Stimulated activated CD8-positive, alpha-beta memory T cell treated with anti-CD3 and anti-CD28 coated beads, Interleukin-4, amount 100 ng/mL, for 24 hours (primary cell): ENCODE data around the gene IGFALS.

ENCODE experiments used
- DNase-seq: peaks from one replicate; pipeline ENCODE4 v3.0.0-alpha.2; 2020; ENCODE audit warnings: low read depth

Gene IGFALS

GRCh38 chr16:1789643-1790045 is 3.9 kb downstream of the IGFALS start:
- DNase-seq = no peak

- DNase-seq = no peak
Observed at GRCh38 chr16:1788708-1789100, 4.8 kb downstream of the IGFALS start.

DNA sequence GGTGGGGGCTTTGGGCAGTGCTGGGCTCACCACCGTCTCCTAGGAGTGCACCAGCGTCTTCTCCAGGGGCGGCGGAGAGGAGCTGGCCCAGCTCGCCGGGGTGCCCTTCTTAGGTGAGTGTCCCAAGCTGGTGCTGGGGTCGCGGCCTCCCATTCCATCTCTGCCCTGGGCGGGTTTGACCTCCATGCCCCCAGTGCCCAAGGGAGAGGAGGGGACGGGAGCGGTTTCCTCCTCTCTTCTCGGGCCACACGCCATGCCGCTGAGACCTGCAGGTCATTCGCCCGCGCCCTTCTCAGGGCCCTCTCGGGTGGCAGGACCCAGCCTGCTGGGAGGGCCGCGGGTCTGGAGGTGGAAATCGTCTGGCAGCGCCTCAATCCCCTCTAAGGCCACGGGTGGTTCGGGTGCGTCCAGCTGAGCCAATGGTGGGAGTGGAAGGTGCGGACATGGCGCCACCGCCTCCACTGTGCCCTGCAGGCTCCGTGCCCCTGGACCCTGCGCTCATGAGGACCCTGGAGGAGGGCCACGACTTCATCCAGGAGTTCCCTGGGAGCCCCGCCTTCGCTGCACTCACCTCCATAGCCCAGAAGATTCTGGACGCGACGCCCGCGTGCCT is 5.3 kb downstream of the IGFALS start:
- DNase-seq = no peak

DNA sequence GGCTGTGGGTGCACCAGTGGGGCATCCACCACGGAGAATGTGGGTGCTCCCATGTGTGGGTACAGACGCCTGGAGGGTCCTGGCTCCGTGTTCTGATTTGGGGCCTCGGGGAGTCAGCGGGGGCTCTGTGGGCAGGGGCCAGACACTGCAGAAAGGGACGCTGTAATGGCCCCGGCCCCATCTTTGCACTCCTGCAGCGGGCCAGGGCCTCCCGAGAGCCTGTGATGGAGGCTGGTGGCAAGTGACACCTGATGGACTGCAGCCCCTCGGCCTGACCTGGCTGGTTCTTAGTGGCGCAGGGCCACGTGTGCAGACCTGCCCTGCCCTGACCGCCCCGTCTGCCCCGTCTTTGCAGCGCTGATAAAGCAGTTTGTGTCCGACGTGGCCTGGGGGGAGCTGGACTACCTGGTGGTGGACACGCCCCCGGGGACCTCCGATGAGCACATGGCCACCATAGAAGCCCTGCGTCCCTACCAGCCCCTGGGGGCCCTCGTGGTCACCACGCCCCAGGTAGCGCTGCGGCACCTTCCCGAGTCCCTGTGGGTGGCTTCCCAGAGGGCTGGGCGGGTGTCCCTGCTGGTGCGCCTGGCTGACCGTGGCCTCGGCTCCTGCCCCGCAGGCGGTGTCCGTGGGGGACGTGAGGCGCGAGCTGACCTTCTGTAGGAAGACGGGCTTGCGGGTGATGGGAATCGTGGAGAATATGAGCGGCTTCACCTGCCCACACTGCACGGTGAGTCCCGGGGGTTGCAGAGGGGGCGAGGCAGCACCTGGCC is 6.0 kb downstream of the IGFALS start:
- DNase-seq = no peak

DNA sequence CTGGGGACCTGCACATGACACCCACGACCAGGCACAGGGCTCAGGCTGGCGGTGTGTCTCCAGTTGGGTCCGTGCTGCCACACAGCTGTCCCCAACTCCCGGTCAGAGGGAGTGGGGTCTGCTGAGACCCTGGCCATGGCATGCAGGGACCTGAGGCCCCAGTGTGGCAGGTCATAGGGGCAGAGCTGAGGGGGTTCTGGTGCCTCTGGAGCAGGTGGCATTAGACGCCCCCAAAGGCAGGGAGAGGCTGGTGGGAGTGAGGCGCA is 6.5 kb downstream of the IGFALS start:
- no peak for DNase-seq

GRCh38 chr16:1786242-1787055 is 7.1 kb downstream of the IGFALS start:
- DNase-seq = no peak

DNA sequence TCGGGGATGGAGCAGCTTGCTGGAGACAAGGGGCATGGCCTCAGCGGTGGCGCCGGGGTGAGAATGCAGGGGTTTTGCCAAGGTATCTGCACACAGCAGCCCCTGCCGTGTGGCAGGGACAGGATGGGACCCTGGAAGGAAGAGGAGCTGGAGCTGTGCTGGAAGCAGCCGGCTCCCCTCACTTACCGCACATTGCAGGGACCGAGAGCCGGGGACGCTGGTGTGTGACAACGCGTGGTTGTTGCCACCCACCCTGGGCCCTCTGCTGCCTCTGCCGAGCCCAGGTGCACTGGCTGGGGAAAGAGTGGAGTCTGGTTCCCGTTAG is 7.7 kb downstream of the IGFALS start:
- DNase-seq = no peak

- no peak for DNase-seq
Observed at GRCh38 chr16:1784977-1785845, 8.3 kb downstream of the IGFALS start.

DNA sequence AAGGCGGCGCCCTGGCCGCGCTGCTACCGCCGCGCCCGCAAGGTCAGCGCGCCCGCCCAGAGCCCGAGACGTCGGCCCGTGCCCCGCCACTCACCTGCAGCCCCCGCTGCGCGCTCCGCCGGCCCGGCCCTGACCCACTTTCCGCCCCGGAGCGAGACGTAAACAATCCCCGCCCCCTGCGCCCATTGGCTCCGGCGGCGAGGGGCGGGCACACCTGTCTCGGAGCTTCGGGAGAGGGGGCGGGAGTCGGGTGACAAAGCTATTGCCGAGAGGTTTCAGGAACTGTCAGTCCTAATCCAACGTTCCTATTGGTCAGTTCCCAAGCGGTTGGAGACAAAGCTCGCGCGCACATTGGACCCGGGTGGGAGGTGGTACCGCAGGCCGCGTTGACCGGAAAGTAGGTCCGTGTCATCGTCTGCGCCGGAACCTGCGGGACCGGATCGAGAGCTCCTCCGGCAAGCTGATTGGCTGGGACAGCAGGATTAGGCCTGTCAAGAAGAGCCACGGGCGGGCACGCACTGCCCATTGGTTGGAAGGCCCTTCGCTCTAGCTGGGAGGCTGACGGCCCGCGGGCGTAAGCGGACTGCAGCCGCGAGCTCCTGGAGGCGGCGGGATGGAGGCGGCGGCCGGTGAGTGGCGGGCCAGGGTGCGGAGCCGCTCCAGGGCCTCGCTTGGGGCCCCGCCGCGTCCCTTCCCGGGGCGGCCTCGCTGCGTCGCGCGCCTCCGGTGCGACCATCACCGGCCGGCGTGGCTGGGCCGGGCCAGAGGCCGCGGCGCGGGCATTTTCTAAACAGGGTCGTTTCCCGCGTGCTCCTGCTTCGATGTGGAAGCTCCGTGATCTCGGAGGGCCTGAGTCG is 10.9 kb downstream of the IGFALS start, which contains the start of the genes NUBP2 and SPSB3:
Gene NUBP2, plus strand, starts transcription at position 553 of the 857 bp plus-strand sequence. Its CDS starts 61 bp downstream, at position 614.
Gene SPSB3, minus strand, starts transcription at position 164 of the 857 bp plus-strand sequence. CDS start 1,088 bp downstream, outside the sequence.
- peak; percentile 96 for DNase-seq

DNA sequence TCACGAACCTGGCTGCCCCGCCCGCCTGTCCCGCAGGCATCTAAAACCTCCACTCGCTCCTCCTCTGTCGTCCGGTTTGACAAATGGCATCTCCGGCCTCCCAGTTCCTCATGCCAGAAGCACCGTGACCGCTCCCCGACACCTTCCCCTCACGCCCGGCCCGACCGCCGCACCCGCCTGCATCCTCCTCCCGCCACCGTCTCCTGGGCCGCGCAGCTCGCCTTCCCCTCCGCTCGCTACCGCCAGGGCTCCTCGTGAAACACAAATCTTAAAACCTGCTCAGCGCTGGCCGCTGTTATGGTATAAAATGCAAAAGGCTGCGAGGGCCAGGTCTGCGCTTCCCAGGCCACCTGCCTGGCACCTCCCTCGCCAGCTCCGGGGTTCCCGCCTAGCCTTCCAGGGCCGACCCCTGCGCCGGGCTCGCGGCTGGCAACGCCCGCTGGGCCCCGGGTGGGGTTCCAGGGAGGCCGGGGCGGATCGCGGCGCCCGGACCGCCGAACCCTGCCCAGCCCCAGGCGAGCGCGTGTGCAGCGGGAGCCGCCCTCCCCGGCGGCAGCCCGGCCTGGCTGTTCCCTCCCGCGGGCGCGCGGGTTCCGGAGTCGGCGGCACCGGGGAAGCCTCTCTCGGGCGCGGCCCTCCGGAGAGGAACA is 11.6 kb downstream of the IGFALS start:
- DNase-seq = no peak

DNA sequence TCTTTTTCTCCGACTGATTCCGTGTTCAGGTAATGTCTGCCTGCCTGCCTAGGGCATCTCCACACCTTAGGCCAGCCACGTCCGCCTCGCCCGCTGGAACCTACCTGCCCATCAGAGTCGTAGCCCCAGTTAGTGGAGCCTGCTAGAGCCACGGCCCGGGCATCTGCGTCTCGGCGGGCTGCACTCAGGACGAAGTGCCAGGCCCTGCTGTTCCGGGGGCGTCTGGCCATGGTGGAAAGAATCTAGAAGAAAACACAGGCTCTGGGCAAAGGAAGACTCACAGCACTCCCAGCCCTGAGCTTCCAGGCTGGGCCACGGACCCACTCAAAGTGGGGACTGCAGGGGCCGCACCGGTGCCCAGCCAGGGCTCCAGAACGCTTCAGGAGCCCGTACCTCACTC is 12.3 kb downstream of the IGFALS start:
- DNase-seq = no peak

GRCh38 chr16:1780677-1781072 is 12.8 kb downstream of the IGFALS start:
- DNase-seq = no peak

- DNase-seq = no peak
Observed at GRCh38 chr16:1779741-1780676, 13.5 kb downstream of the IGFALS start.

DNA sequence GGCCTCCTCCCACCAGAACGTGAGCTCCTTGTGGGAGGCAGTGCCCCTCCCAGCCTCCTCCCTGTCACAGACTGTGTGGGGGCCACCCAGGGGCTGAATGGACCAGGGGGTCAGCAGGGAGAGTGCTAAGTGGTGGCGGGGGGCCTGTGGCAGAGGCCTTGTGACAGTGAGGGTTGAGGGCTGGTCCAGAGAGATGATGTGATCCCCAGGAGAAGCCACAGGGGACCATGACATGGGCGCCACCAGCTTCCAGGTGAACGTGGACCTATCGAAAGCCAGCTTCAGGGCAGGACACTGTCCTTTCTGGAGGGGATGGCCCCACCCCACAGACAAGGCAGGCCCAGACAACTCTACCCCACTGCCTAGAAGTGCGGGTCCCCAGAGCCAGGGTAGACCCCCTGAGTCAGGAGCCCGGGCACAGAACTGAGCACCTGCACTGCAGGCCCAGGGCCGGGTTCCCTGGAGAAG is 14.2 kb downstream of the IGFALS start:
- DNase-seq = no peak

- DNase-seq = no peak
Observed at GRCh38 chr16:1778200-1779179, 15.0 kb downstream of the IGFALS start.

- no peak for DNase-seq
Observed at GRCh38 chr16:1777375-1778199, 15.9 kb downstream of the IGFALS start.

GRCh38 chr16:1776991-1777374 is 16.5 kb downstream of the IGFALS start:
- no peak for DNase-seq

- no peak for DNase-seq
Observed at GRCh38 chr16:1776672-1776955, 16.9 kb downstream of the IGFALS start.
